Keratinocyte (primary cell): ENCODE measurements around the gene ATF6B.

Experiments used
- CTCF ChIP-seq, 3 experiments: IDR thresholded peaks in 1 of 3; conservative IDR thresholded peaks in 1 of 3; optimal IDR thresholded peaks in 1 of 3; 2 replicates in 2 of 3; 3 replicates in 1 of 3; pipeline versions ENCODE3 to v1.5.1; 2011; ENCODE audit warnings: low read length in 3 of 3, mild to moderate bottlenecking in 3 of 3, moderate library complexity in 2 of 3, control low read depth in 1 of 3, inconsistent platforms in 1 of 3; ENCODE audit not compliant: insufficient read depth in 2 of 3; ENCODE audit errors: extremely low read depth in 1 of 3
- EZH2 ChIP-seq: IDR thresholded peaks from one replicate; pipeline ENCODE4 v1.6.1; 2012; ENCODE audit warnings: inconsistent platforms, mild to moderate bottlenecking, low read length, moderate library complexity

GRCh38 chr6:32177183-32177787, 49.2 kb upstream of the ATF6B start:
- TF ChIP-seq CTCF (optimal IDR thresholded peaks at IDR 0.05 in 1 of 3, IDR thresholded peaks at IDR 0.05 in 1 of 3, conservative IDR thresholded peaks at IDR 0.05 in 1 of 3; ENCODE audit: extremely low read depth in 1 of 3, insufficient read depth in 2 of 3, low read length in 3 of 3) (no peak), EZH2 (no peak)
